PC-3 (cell line): ENCODE results near the gene GNB5. TPM values are rescaled to one million over a fixed set of nuclear protein-coding genes. Genes with fewer than 3 reads are reported as not detected.
"Not testable (repeated sequence)": the region's sequence is repeated elsewhere in the genome, so short reads cannot be mapped to it uniquely, and the experiment has no call there.

Source experiments
- ATAC-seq: fragments of 200-7000 bp; cut with Tn5 transposase; 2 replicates; pipeline ENCODE4 v1.9.1; 2020; ENCODE audit warnings: mild to moderate bottlenecking, moderate library complexity
- BruUV-seq: library from RNA; stranded (reverse); fragments of 400-500 nt; replicated peaks from 2 replicates; lab custom pipeline; 2021; lab: Mats Ljungman, UMichigan
- CTCF ChIA-PET: fragments of 300-600 bp; sonication (Branson Sonifier 250); formaldehyde crosslinking; loops from one replicate; lab custom pipeline; 2022; ENCODE audit warnings: antibody characterized with exemption; lab: Charles Lee
- POLR2A ChIA-PET: fragments of 300-600 bp; sonication (Branson Sonifier 250); formaldehyde crosslinking; loops from one replicate; lab custom pipeline; 2022; ENCODE audit warnings: antibody characterized with exemption; ENCODE audit not compliant: unreplicated experiment; lab: Charles Lee
- DNase-seq: peaks from one replicate; pipeline ENCODE4 v3.0.0-alpha.2; 2015
- H2AFZ ChIP-seq: fragments of 300-600 bp; sonication (generic); 2 replicates; pipeline ENCODE4 v1.6.0; 2016; ENCODE audit warnings: antibody characterized with exemption, low read length
- H3F3A ChIP-seq: fragments of 300-600 bp; sonication (generic); one replicate; pipeline ENCODE4 v1.6.0; 2017; ENCODE audit warnings: antibody characterized with exemption, low read length, control low read depth, mild to moderate bottlenecking; ENCODE audit not compliant: unreplicated experiment
- H3K27ac ChIP-seq: fragments of 300-600 bp; sonication (generic); 2 replicates; pipeline ENCODE4 v1.5.1; 2016; ENCODE audit warnings: mild to moderate bottlenecking, low read length
- H3K27me3 ChIP-seq: fragments of 300-600 bp; sonication (generic); 2 replicates; pipeline ENCODE4 v1.6.1; 2016; ENCODE audit warnings: low read length, mixed read lengths
- H3K36me3 ChIP-seq: fragments of 300-600 bp; sonication (generic); 2 replicates; pipeline ENCODE4 v1.6.1; 2016; ENCODE audit warnings: low read depth, mixed run types, low read length, mixed read lengths
- H3K4me1 ChIP-seq: fragments of 300-600 bp; sonication (generic); 2 replicates; pipeline ENCODE4 v1.5.1; 2016; ENCODE audit warnings: low read length; ENCODE audit not compliant: insufficient read depth
- H3K4me2 ChIP-seq: fragments of 300-600 bp; sonication (generic); 2 replicates; pipeline ENCODE4 v1.6.0; 2016; ENCODE audit warnings: low read length
- H3K4me3 ChIP-seq: fragments of 300-600 bp; sonication (generic); 2 replicates; pipeline ENCODE4 v1.5.1; 2016; ENCODE audit warnings: mild to moderate bottlenecking, low read length, mixed read lengths
- H3K79me2 ChIP-seq: fragments of 300-600 bp; sonication (generic); 2 replicates; pipeline ENCODE4 v1.6.1; 2017; ENCODE audit warnings: low read length, mixed read lengths
- H3K9ac ChIP-seq: fragments of 300-600 bp; sonication (generic); 2 replicates; pipeline ENCODE4 v1.6.0; 2016; ENCODE audit warnings: mild to moderate bottlenecking, low read length
- H3K9me2 ChIP-seq: fragments of 300-600 bp; sonication (generic); replicated peaks from 2 replicates; pipeline ENCODE4 v1.6.1; 2016; ENCODE audit warnings: mixed run types, low read length, mixed read lengths
- H3K9me3 ChIP-seq: fragments of 300-600 bp; sonication (generic); 2 replicates; pipeline ENCODE4 v1.6.1; 2016; ENCODE audit warnings: low read length, mixed read lengths
- H4K20me1 ChIP-seq: fragments of 300-600 bp; sonication (generic); 2 replicates; pipeline ENCODE4 v1.6.1; 2016; ENCODE audit warnings: low read length, mixed read lengths
- EZH2 ChIP-seq: fragments of 300-600 bp; sonication (generic); IDR thresholded peaks from one replicate; pipeline ENCODE4 v1.6.1; 2017; ENCODE audit warnings: antibody characterized with exemption, mild to moderate bottlenecking, low read length; ENCODE audit not compliant: unreplicated experiment
- EZH2phosphoT487 ChIP-seq: fragments of 300-600 bp; sonication (generic); IDR thresholded peaks from 2 replicates; pipeline ENCODE4 v1.6.1; 2018; ENCODE audit warnings: mild to moderate bottlenecking, antibody characterized with exemption, low read length, borderline replicate concordance
- intact Hi-C: fragments of 100-400 bp; cut with micrococcal nuclease; formaldehyde crosslinking; loops from 2 replicates; pipeline ENCODE4 v1.9.0; 2023
- total RNA-seq: library from RNA; depleted of rRNA; stranded (reverse); fragments of >200 nt; gene quantifications from 2 replicates; pipeline ENCODE4 v1.2.3, GENCODE V29; 2014
- TF ChIP-seq, protein P1 (sequence below): fragments of 300-600 bp; sonication (generic); conservative IDR thresholded peaks from 2 replicates; pipeline ENCODE4 v1.5.1; 2017; ENCODE audit warnings: antibody characterized with exemption, low read depth, mild to moderate bottlenecking, low read length

The GNB5 gene
- total RNA-seq, 1 experiment from 2014 or later, result 49.3 TPM

DNA sequence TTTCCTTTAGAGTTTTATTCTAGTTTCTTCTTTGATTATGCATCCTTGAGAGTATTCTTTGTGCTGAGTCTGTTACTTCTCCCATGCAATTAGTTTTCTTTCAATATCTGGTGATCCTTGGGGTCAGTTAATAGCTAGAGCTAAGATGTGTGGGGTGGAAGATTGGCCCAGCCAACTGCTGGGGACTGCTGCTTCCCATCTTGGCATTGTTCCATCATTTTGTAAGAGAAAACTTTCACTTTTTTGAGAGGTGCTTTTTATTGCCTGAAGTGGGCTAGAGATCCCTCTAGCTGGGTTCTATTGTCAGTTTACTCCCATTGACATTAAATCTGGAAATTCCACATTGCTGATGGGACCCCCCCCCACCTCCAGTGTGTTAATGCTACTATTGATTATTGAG is 94.0 kb downstream of the GNB5 start:
- POLR2A ChIA-PET, result no interaction called here
- Histone ChIP-seq H2AFZ (no peak overlapping the region), H3K36me3 (no peaks in the 10 kb centered on the region), H3K4me1 (peaks cover 38% of the 10 kb centered on the region), H3K79me2 (no peaks in the 10 kb centered on the region), H3K9me3 (no peaks in the 10 kb centered on the region), H3K9ac (no peak overlapping the region), H3K4me2 (no peak overlapping the region), H4K20me1 (no peaks in the 10 kb centered on the region), H3K4me3 (no peak overlapping the region), H3K27ac (no peak overlapping the region), H3F3A (peaks cover 3% of the 10 kb centered on the region), H3K9me2 (no peaks in the 10 kb centered on the region), H3K27me3 (no peaks in the 10 kb centered on the region)
- DNase-seq, result no peak
- intact Hi-C loops, result no loop called here
- no peak for TF ChIP-seq EZH2
- no peak for TF ChIP-seq EZH2phosphoT487
- TF ChIP-seq, protein P1, sequence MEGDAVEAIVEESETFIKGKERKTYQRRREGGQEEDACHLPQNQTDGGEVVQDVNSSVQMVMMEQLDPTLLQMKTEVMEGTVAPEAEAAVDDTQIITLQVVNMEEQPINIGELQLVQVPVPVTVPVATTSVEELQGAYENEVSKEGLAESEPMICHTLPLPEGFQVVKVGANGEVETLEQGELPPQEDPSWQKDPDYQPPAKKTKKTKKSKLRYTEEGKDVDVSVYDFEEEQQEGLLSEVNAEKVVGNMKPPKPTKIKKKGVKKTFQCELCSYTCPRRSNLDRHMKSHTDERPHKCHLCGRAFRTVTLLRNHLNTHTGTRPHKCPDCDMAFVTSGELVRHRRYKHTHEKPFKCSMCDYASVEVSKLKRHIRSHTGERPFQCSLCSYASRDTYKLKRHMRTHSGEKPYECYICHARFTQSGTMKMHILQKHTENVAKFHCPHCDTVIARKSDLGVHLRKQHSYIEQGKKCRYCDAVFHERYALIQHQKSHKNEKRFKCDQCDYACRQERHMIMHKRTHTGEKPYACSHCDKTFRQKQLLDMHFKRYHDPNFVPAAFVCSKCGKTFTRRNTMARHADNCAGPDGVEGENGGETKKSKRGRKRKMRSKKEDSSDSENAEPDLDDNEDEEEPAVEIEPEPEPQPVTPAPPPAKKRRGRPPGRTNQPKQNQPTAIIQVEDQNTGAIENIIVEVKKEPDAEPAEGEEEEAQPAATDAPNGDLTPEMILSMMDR, result no peak
- CTCF ChIA-PET, result no interaction called here
- ATAC-seq, result no peak
- no TSS peak for BruUV-seq

DNA sequence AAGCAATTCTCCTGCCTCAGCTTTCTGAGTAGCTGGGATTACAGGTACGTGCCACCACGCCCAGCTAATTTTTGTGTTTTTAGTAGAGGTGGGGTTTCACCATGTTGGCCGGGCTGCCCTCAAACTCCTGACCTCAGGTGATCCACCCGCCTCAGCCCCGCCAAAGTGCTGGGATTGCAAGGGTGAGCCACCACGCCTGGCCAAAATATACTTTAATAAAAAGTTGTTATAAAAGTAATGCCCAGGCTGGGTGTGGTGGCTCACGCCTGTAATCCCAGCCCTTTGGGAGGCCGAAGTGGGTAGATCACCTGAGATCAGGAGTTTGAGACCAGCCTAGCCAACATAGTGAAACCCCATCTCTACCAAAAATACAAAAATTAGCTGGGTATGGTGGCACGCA is 94.7 kb downstream of the GNB5 start:
- H3K9me3 ChIP-seq, H4K20me1 ChIP-seq, H3F3A ChIP-seq, BruUV-seq, DNase-seq, intact Hi-C loops, H3K9me2 ChIP-seq, CTCF ChIA-PET, H3K27me3 ChIP-seq, H2AFZ ChIP-seq, H3K4me2 ChIP-seq, ATAC-seq, H3K79me2 ChIP-seq, H3K36me3 ChIP-seq, H3K4me3 ChIP-seq, POLR2A ChIA-PET: not testable (repeated sequence)
- peak overlapping the region; percentile 48; the same call in 1 of the 2 replicates for H3K9ac ChIP-seq
- peaks cover 36% of the 10 kb centered on the region for H3K4me1 ChIP-seq
- peak overlapping the region; percentile 97 for H3K27ac ChIP-seq

DNA sequence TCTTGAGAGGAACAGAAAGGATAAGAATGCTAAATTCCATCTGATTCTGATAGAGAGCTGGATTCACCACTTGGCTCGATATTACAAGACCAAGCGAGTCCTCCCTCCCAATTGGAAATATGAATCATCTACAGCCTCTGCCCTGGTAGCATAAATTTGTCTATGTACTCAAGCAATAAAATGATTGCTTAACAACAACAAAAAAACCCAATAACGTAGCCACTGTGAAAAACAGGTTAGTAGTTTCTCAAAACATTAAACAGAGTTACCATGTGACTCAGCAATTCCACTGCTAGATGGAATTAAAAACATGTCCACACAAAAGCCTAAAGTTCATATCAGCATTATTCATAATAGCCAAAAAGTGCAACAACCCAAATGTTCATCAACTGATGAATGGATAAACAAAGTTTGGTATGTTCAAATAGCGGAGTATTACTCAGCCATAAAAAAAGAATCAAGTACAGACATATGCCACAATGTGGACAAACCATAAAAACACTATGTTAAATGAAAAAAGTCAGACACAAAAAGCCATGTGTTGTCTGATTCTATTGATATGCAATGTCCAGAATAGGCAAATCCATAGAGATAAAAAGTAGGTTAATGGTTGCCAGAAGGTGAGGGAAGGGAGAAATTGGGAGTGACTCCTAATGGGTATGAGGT is 95.5 kb downstream of the GNB5 start:
- Histone ChIP-seq H2AFZ (no peak overlapping the region), H3K9me2 (no peaks in the 10 kb centered on the region), H3K27me3 (no peaks in the 10 kb centered on the region), H3K9me3 (no peaks in the 10 kb centered on the region), H3K4me2 (peak overlapping the region; percentile 74), H3F3A (peaks cover 3% of the 10 kb centered on the region), H3K9ac (peak overlapping the region; percentile 71), H3K4me1 (peaks cover 36% of the 10 kb centered on the region), H3K27ac (peak overlapping the region; percentile 97), H3K4me3 (no peak overlapping the region), H4K20me1 (no peaks in the 10 kb centered on the region), H3K79me2 (no peaks in the 10 kb centered on the region), H3K36me3 (no peaks in the 10 kb centered on the region)
- BruUV-seq, result no TSS peak
- intact Hi-C loops, result loop anchor here (2.0 kb wide), 1 partner anchor 75 kb away; no protein-coding TSS in a partner anchor
- POLR2A ChIA-PET, result interaction anchor here (0.6 kb wide), 1 partner anchor 70 kb away, joined by 4 read pairs; no protein-coding TSS in a partner anchor
- DNase-seq, result peak; percentile 95
- CTCF ChIA-PET, result interaction anchor here (0.7 kb wide), 1 partner anchor 41 kb away, joined by 5 read pairs; no protein-coding TSS in a partner anchor
- peak; percentile 19 for ATAC-seq
- TF ChIP-seq EZH2phosphoT487 (no peak), EZH2 (no peak)
- TF ChIP-seq, protein P1, result no peak
